ENCODE data around the gene GPR55.

GRCh38 chr2:230947235-230947576 lies 22.2 kb upstream of the GPR55 start:
- TF ChIP-seq CTCF (IDR thresholded peaks at IDR 0.05) (no peak), POLR2A (IDR thresholded peaks at IDR 0.05) (no peak)
